ENCODE measurements around the gene TMUB2.
A peak's percentile ranks its signal among the peaks of the same experiment; 100 is the strongest.

- no peak for TF ChIP-seq EZH2 (IDR thresholded peaks at IDR 0.05)
- no peak for TF ChIP-seq ZNF274 (IDR thresholded peaks at IDR 0.05; ENCODE audit: low read depth, low read length)
- TF ChIP-seq CTCF (IDR thresholded peaks at IDR 0.05 in 2 of 3, conservative IDR thresholded peaks at IDR 0.05 in 1 of 3; ENCODE audit: borderline replicate concordance in 1 of 3, insufficient read depth in 1 of 3, low read depth in 2 of 3, low read length in 2 of 3) = no peak
- 0 out of 2 replicates have a peak, but pooled peaks have one; percentile 5 for TF ChIP-seq POLR2AphosphoS5 (IDR thresholded peaks at IDR 0.05; ENCODE audit: low read depth, low read length)
- no peak for TF ChIP-seq YY1 (IDR thresholded peaks at IDR 0.05; ENCODE audit: extremely low read depth, insufficient replicate concordance, low read depth, low read length)
- TF ChIP-seq SIN3A (IDR thresholded peaks at IDR 0.05; ENCODE audit: low read depth) = no peak
- TF ChIP-seq ZBTB33 (IDR thresholded peaks at IDR 0.05; ENCODE audit: extremely low read depth, insufficient replicate concordance, low read length) = no peak
- TF ChIP-seq, protein P1, sequence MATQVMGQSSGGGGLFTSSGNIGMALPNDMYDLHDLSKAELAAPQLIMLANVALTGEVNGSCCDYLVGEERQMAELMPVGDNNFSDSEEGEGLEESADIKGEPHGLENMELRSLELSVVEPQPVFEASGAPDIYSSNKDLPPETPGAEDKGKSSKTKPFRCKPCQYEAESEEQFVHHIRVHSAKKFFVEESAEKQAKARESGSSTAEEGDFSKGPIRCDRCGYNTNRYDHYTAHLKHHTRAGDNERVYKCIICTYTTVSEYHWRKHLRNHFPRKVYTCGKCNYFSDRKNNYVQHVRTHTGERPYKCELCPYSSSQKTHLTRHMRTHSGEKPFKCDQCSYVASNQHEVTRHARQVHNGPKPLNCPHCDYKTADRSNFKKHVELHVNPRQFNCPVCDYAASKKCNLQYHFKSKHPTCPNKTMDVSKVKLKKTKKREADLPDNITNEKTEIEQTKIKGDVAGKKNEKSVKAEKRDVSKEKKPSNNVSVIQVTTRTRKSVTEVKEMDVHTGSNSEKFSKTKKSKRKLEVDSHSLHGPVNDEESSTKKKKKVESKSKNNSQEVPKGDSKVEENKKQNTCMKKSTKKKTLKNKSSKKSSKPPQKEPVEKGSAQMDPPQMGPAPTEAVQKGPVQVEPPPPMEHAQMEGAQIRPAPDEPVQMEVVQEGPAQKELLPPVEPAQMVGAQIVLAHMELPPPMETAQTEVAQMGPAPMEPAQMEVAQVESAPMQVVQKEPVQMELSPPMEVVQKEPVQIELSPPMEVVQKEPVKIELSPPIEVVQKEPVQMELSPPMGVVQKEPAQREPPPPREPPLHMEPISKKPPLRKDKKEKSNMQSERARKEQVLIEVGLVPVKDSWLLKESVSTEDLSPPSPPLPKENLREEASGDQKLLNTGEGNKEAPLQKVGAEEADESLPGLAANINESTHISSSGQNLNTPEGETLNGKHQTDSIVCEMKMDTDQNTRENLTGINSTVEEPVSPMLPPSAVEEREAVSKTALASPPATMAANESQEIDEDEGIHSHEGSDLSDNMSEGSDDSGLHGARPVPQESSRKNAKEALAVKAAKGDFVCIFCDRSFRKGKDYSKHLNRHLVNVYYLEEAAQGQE (IDR thresholded peaks at IDR 0.05; ENCODE audit: low read depth) = no peak
- TF ChIP-seq POLR2A (IDR thresholded peaks at IDR 0.05; ENCODE audit: borderline replicate concordance, extremely low read depth, insufficient read depth, insufficient read length) = no peak
- TF ChIP-seq SP1 (IDR thresholded peaks at IDR 0.05; ENCODE audit: low read depth) = no peak
- TF ChIP-seq CEBPB (IDR thresholded peaks at IDR 0.05; ENCODE audit: low read depth) = no peak
Observed at GRCh38 chr17:44187131-44187899, 543 bp downstream of the TMUB2 start.
